HG03442 (cell line): Measurements from ENCODE around the gene SMS.

Experiments
- ATAC-seq: cut with Tn5 transposase; IDR thresholded peaks from one replicate; pipeline ENCODE4 v1.9.1; 2021; ENCODE audit warnings: mild to moderate bottlenecking, moderate library complexity; ENCODE audit not compliant: unreplicated experiment

SMS gene

GRCh38 chrX:22035236-22035635, 94.7 kb downstream of the SMS start:
- ATAC-seq, result no peak

- no peak for ATAC-seq
Observed at GRCh38 chrX:22037225-22037624, 96.7 kb downstream of the SMS start.

- ATAC-seq, result no peak
Observed at GRCh38 chrX:22037911-22038537, 97.5 kb downstream of the SMS start.

GRCh38 chrX:22039541-22039940, 99.0 kb downstream of the SMS start:
- no peak for ATAC-seq

GRCh38 chrX:22040184-22040583, 99.7 kb downstream of the SMS start:
- no peak for ATAC-seq

GRCh38 chrX:22041907-22042530, 101.5 kb downstream of the SMS start:
- ATAC-seq, result no peak

- ATAC-seq, result no peak
Observed at GRCh38 chrX:22043872-22044271, 103.4 kb downstream of the SMS start.
